ENCODE results near the gene UGT1A5. TPM values are rescaled to one million over a fixed set of nuclear protein-coding genes. Genes with fewer than 3 reads are reported as not detected.

The UGT1A5 gene
- total and polyA plus RNA-seq, 2 of the 13 experiments (the other 11 are each of a cell fraction or from before 2014, with no cell fraction given) = not detected

GRCh38 chr2:233821709-233822100 lies 109.0 kb downstream of the UGT1A5 start:
- ATAC-seq = no peak
- H3K27me3 ChIP-seq (ENCODE audit: control insufficient read depth in 1 of 2, insufficient read depth in 2 of 2, low read length in 2 of 2) = peaks cover 8 to 29% of the 10 kb centered on the region in 2 experiments
- TF ChIP-seq ZNF317 (CRISPR knock-in tag; IDR thresholded peaks at IDR 0.05) (no peak), HNRNPLL (IDR thresholded peaks at IDR 0.05; ENCODE audit: low read depth, low read length, poor library complexity, severe bottlenecking) (no peak), ZKSCAN5 (CRISPR knock-in tag; IDR thresholded peaks at IDR 0.05) (no peak), ATF7 (IDR thresholded peaks at IDR 0.05) (no peak), ATF7 (CRISPR knock-in tag; IDR thresholded peaks at IDR 0.05) (no peak), NFYC (CRISPR knock-in tag; IDR thresholded peaks at IDR 0.05) (no peak), ZNF644 (CRISPR knock-in tag; IDR thresholded peaks at IDR 0.05; ENCODE audit: low read depth) (no peak), GPBP1L1 (CRISPR knock-in tag; IDR thresholded peaks at IDR 0.05) (no peak), ZNF713 (CRISPR knock-in tag; IDR thresholded peaks at IDR 0.05) (no peak), POLR2AphosphoS2 (IDR thresholded peaks at IDR 0.05; ENCODE audit: low read depth, low read length) (no peak), PITX1 (CRISPR knock-in tag; IDR thresholded peaks at IDR 0.05) (no peak), SMARCC2 (IDR thresholded peaks at IDR 0.05) (no peak), ZNF234 (CRISPR knock-in tag; conservative IDR thresholded peaks at IDR 0.05) (no peak), MIER3 (CRISPR knock-in tag; IDR thresholded peaks at IDR 0.05; ENCODE audit: borderline replicate concordance) (no peak)
- TF ChIP-seq, protein P1, sequence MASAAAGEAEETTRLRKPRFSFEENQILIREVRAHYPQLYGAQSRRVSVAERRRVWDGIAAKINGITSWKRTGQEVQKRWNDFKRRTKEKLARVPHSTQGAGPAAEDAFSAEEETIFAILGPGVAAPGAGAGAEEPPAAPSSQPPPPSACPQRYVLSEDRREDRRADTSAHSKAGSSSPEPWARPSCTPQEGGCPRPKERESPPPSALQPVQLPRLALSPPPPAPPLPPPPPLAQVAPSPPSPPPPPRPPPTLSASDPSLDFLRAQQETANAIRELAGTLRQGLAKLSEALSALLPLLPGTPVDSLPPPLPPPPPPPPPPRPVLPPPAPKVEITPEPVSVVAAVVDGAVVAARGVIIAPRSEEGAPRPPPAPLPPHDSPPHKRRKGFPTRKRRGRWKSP (CRISPR knock-in tag; IDR thresholded peaks at IDR 0.05) = no peak
- no peaks in the 10 kb centered on the region for H3K9me3 ChIP-seq (ENCODE audit: low read length)
- no peak overlapping the region for H2AFZ ChIP-seq (ENCODE audit: low read length)
- intact Hi-C loops (cut with micrococcal nuclease; ENCODE audit: unreplicated experiment) = no loop called here
- POLR2A ChIA-PET = no interaction called here
- no peak overlapping the region for H3K4me3 ChIP-seq (replicated peaks in 1 of 3; ENCODE audit: insufficient read depth in 1 of 3, low read depth in 2 of 3, low read length in 3 of 3)
- in situ Hi-C loops (cut with HindIII; ENCODE audit: extremely low pct_ligation_motif_present, low pct_unique_long_range_greater_than_20kb) = no loop called here
- H3K79me2 ChIP-seq (ENCODE audit: insufficient read depth, low read length) = no peaks in the 10 kb centered on the region
- no peaks in the 10 kb centered on the region for H4K20me1 ChIP-seq (ENCODE audit: insufficient read depth, low read length)
- no peak overlapping the region for H3K27ac ChIP-seq (ENCODE audit: extremely low read length, insufficient read depth, low read length)
- BruUV-seq (replicated peaks) = no TSS peak
- H3K4me1 ChIP-seq (ENCODE audit: insufficient read depth, low read length) = peaks cover 21% of the 10 kb centered on the region
- CTCF ChIA-PET (ENCODE audit: low intra/inter-chr PET ratio, low total read pairs) = no interaction called here
- no peaks in the 10 kb centered on the region for H3K36me3 ChIP-seq (replicated peaks in 1 of 2; ENCODE audit: control insufficient read depth in 1 of 2, insufficient read depth in 2 of 2, low read length in 2 of 2)
- no peak overlapping the region for H3K9ac ChIP-seq (ENCODE audit: insufficient read depth, low read depth, low read length)
- no peak for DNase-seq (ENCODE audit: low spot score)
- 84% methylated on average over 5 of the region's 8 CpGs for WGBS (ENCODE audit: low lambda C conversion rate)
- FAIRE-seq = no peak
- H3K4me2 ChIP-seq (ENCODE audit: low read depth, low read length) = no peak overlapping the region

Measured in HepG2 (cell line).